ENCODE measurements around the gene PAX9. TPM values are rescaled to one million over a fixed set of nuclear protein-coding genes. Genes with fewer than 3 reads are reported as not detected.

The PAX9 gene
- total RNA-seq, 1 donor from 2014 or later, result 1.2 TPM

DNA sequence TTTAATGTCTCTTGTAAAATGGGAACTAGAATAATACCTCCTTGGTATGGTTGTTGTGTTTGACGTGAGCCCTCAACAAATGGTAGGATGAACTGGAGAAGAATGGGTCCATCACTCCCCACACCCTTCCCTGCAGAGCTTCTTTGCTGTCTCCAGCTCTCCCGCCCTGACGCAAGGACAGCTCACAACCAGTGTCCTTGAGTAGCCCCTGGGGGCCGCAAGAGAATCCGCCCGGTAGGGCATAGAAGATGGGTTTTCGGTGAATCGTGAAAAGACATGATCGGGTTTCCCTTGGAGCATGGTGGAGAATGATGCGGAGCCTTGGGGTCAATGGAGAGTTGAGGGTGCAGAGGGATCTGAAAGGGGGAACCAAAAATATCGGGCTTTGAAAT, 6.1 kb upstream of the PAX9 start:
- Histone ChIP-seq H3K9me3 (ENCODE audit: insufficient read depth, low read depth, low read length) (peaks cover 11% of the 10 kb centered on the region), H3K36me3 (ENCODE audit: insufficient read depth, low read length) (no peaks in the 10 kb centered on the region), H3K9ac (ENCODE audit: low read length) (no peak overlapping the region), H3K4me1 (ENCODE audit: insufficient read depth, low read length) (peaks cover 10% of the 10 kb centered on the region), H3K79me2 (ENCODE audit: insufficient read depth, low read length) (no peaks in the 10 kb centered on the region), H3K4me2 (ENCODE audit: low read length) (peak overlapping the region; percentile 60), H2AFZ (ENCODE audit: low read depth, low read length) (no peak overlapping the region), H3K4me3 (ENCODE audit: insufficient read depth, low read depth, low read length) (no peak overlapping the region), H3K27me3 (ENCODE audit: insufficient read depth, low read length) (peaks cover 98% of the 10 kb centered on the region), H4K20me1 (ENCODE audit: insufficient read depth, low read length) (no peaks in the 10 kb centered on the region), H3K27ac (ENCODE audit: low read depth, low read length) (no peak overlapping the region)
- no peak for DNase-seq (ENCODE audit: low read depth)
- H3K36me3 Mint-ChIP-seq (ENCODE audit: low read depth, unreplicated experiment), result peaks cover 1% of the 10 kb centered on the region
- FAIRE-seq, result no peak
- H3K4me1 Mint-ChIP-seq (ENCODE audit: low read depth, unreplicated experiment), result peaks cover 4% of the 10 kb centered on the region
- peaks cover 94% of the 10 kb centered on the region for H3K27me3 Mint-ChIP-seq (ENCODE audit: low read depth, unreplicated experiment)
- H3K9me3 Mint-ChIP-seq (ENCODE audit: unreplicated experiment), result peaks cover 25% of the 10 kb centered on the region
- H3K27ac Mint-ChIP-seq (ENCODE audit: unreplicated experiment), result peak overlapping the region; percentile 26
- H3K4me3 Mint-ChIP-seq (ENCODE audit: unreplicated experiment), result peak overlapping the region; percentile 73
- TF ChIP-seq EZH2 (IDR thresholded peaks at IDR 0.05; ENCODE audit: insufficient read depth, low read length) (no peak), CTCF (IDR thresholded peaks at IDR 0.05; ENCODE audit: insufficient read depth, low read depth, low read length) (no peak)

DNA sequence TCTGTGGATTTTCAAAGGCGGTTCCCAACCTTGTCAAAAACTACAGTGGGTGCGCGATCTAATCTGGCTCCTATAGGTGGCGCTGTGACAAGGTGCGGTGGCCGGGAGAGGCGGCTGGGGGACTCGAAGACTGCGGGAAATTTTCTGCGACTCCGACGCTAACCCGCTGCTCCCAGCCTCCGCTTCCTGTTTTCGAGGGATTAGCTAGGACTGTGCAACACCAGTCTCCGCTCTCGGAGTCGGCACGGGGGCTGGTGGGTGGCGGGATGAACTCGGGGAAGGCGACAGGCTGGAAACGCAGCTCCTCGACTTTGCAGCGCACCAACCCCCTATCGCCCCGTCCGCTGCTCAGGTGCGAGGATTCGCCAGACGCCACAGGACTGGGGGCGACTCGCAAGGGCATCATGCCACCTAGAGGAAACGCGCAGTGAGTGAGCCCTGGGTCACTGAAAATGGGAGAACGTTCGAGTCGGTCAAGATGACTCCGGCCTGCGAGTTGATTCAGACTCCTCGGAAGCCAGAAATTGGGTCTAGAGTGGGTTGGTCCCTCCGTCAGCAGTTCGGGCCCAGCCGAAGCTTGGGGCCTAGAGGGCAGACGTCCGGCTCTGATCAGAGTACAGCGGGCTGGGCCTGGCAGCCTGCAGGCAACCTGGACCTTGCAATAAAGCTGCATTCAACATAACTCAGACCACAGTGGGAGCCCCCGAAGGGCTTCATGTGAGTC, 5.5 kb upstream of the PAX9 start:
- no peak overlapping the region for H3K27ac ChIP-seq (ENCODE audit: low read depth, low read length)
- peaks cover 10% of the 10 kb centered on the region for H3K4me1 ChIP-seq (ENCODE audit: insufficient read depth, low read length)
- Mint-ChIP-seq H3K27me3 (ENCODE audit: low read depth, unreplicated experiment) (peaks cover 92% of the 10 kb centered on the region), H3K4me3 (ENCODE audit: unreplicated experiment) (peak overlapping the region; percentile 73), H3K27ac (ENCODE audit: unreplicated experiment) (no peak overlapping the region), H3K36me3 (ENCODE audit: low read depth, unreplicated experiment) (peaks cover 1% of the 10 kb centered on the region), H3K9me3 (ENCODE audit: unreplicated experiment) (peaks cover 25% of the 10 kb centered on the region), H3K4me1 (ENCODE audit: low read depth, unreplicated experiment) (peaks cover 4% of the 10 kb centered on the region)
- no peak for FAIRE-seq
- H2AFZ ChIP-seq (ENCODE audit: low read depth, low read length), result peak overlapping the region; percentile 26
- no peak for DNase-seq (ENCODE audit: low read depth)
- no peaks in the 10 kb centered on the region for H3K36me3 ChIP-seq (ENCODE audit: insufficient read depth, low read length)
- no peak overlapping the region for H3K4me3 ChIP-seq (ENCODE audit: insufficient read depth, low read depth, low read length)
- H3K27me3 ChIP-seq (ENCODE audit: insufficient read depth, low read length), result peaks cover 99% of the 10 kb centered on the region
- H3K79me2 ChIP-seq (ENCODE audit: insufficient read depth, low read length), result no peaks in the 10 kb centered on the region
- H3K4me2 ChIP-seq (ENCODE audit: low read length), result peak overlapping the region; percentile 60
- TF ChIP-seq EZH2 (IDR thresholded peaks at IDR 0.05; ENCODE audit: insufficient read depth, low read length), result peak; percentile 76
- TF ChIP-seq CTCF (IDR thresholded peaks at IDR 0.05; ENCODE audit: insufficient read depth, low read depth, low read length), result peak; percentile 20
- peaks cover 13% of the 10 kb centered on the region for H3K9me3 ChIP-seq (ENCODE audit: insufficient read depth, low read depth, low read length)
- H3K9ac ChIP-seq (ENCODE audit: low read length), result no peak overlapping the region
- no peaks in the 10 kb centered on the region for H4K20me1 ChIP-seq (ENCODE audit: insufficient read depth, low read length)
